NCI-H524 (cell line): ENCODE results near the gene CACNA2D3.

Experiments
- DNase-seq, 2 experiments: peaks; one replicate each; lab custom pipeline; 2025; lab: John Stamatoyannopoulos, UW

The CACNA2D3 gene

GRCh38 chr3:54341811-54342210 is 219.5 kb downstream of the CACNA2D3 start:
- DNase-seq = no peak

GRCh38 chr3:54342676-54343075 is 220.3 kb downstream of the CACNA2D3 start:
- DNase-seq = no peak

DNA sequence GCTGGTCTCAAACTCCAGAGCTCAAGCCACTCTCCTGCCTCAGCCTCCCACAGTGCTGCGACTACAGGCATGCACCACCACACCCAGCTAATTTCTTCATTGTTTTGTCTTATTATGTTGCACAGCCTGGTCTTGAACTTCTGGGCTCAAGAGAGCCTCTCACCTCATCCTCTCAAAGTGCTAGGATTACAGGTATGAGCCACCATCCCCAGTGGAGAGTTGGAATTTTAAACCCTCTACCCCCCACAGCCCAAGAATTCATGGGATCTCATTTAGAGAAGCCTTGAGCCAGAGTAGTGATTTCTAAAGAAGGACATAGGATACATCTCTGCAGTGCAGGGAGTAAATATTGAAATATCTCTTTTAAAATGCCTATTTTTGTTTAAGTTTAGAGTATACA is 221.1 kb downstream of the CACNA2D3 start:
- DNase-seq = no peak

- DNase-seq = no peak
Measured at GRCh38 chr3:54344601-54345231, 222.4 kb downstream of the CACNA2D3 start.

- DNase-seq = no peak
Measured at GRCh38 chr3:54345847-54346375, 223.6 kb downstream of the CACNA2D3 start.

GRCh38 chr3:54347060-54347459 is 224.7 kb downstream of the CACNA2D3 start:
- DNase-seq = peak; percentile 68 to 85

DNA sequence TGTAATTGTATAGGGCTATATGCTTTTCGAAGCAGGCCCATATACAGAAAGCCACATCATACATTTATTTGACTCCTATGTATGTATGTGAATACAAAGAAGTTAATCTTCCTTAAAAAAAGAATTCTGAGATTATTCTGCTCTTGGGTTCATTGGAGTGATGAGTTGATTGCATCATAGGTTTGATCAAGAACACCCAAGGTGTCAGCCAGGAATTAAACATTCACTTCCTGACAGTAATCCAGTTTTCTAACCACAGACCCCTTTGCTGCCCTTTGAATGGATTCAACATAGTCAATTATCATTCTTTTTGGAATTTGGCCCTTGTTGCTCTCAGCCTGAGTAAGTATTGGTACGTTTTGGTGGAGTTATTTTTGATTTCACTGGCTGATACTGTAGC is 225.6 kb downstream of the CACNA2D3 start:
- no peak for DNase-seq

DNA sequence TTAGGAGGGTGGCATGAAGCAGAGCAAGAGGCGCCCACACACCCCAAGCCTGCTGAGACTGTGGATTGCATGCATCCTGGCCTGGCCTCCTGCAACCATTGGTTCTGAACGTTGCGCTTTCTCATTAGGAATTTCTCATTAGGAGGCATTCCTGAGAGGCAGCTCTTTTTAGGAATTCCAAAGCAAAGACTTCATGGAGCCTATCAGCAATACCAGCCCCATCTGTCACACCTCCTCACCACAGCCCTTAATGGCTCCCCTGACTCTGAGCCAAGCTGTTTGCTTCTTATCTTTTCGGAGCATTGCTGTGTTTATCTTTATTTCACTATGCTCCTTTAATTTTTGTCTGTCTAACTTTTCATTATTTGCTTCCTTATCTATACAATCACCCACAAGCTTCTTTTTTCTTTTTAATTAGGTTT is 226.9 kb downstream of the CACNA2D3 start:
- peak; percentile 79 to 81 for DNase-seq

DNA sequence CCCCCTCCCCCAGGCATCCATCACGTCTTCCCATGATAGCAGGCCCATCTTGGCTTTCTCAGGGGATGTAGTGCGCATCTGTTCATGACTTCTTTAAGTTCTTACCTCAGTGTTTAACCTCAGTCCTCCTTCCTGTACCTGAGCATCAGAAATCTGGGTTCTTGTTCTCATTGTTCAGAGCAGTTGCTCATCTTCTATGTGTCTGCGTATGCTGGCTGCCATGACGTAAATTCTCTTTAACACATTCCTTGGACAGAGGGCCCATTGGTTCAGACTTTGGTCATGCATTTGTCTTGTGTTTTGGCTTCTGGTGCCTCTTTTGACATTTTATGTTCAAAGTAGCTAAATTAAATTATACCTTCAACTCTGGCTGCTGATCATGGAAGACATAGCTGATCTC is 227.3 kb downstream of the CACNA2D3 start:
- DNase-seq = peak; percentile 68 to 81

GRCh38 chr3:54353546-54353945 is 231.2 kb downstream of the CACNA2D3 start:
- DNase-seq = no peak

DNA sequence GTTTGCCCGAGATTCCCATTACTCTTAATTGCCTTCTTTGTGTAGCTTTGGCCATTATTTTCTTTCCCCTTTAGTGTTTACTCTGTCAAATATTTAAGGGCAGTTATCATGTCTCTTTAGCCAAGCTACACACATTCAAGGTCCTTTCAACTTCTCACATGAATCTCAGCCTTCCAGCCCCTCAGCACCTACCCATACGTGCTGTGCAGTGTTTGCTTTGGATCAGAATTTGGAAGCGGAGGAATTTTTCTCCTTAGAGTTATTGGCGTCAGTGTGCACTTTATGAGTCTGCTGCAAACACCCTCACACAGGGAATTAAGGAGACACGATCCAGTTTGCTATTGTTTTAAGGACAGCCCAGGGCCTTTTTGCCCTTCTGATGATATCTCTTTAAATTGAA is 231.6 kb downstream of the CACNA2D3 start:
- DNase-seq = no peak

- DNase-seq = no peak
Measured at GRCh38 chr3:54355800-54356199, 233.4 kb downstream of the CACNA2D3 start.

DNA sequence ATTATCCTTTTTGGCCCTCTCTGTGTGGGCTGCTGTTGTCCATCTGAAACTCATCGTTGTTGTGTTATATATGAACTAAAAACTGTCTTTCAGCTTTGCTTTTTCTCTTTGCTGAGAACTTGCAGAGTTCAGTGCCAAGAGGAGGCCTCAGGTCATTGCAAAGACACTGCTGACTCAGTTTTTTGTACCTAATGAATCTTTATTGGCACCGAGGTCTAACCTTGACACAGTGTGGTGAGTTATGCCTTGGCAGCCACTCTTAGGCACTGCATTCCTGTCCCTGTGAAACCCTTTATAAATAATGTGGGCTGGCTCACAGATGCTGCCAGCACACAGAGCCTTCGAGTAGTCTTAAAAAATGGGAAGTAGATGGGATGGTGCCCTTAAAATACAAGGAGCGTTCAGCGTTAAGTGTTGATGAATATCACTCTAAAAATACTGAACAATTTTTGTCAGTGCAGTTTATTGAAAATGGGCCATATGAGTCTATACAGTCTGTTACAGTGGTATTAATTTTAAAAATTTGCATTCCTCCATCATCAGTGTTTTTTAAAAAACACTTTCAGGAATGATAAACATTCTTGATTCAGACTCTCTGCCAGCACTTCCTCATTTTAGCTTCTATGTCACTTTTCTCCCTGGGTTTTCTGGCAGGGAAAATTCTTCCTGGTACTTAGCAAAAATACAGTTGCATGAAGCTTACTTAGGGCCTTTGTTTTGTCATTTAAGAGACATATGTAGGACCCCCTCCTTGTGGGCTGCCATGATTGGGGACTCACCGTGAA is 234.1 kb downstream of the CACNA2D3 start:
- DNase-seq = no peak

GRCh38 chr3:54357301-54357700 is 234.9 kb downstream of the CACNA2D3 start:
- no peak for DNase-seq

DNA sequence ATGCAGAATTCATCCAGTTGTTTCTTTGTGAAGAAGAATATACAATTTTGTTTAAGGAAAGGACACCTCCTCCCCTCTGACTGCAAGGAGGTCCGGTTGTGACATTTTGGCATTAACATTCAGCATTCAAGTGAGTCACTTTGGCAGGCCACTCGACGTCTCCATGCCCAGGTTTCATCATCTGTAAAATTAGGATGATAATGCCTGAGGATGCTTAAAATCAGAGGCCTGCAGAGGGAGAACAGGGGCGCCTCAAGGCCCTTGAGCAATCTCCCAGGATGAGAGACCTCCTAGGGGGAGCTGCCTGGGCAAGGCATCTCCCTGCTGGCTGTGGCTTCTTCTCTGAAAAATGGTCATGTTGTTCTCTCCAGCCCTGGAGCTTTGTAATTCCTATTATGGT is 236.0 kb downstream of the CACNA2D3 start:
- no peak for DNase-seq

- DNase-seq = no peak
Measured at GRCh38 chr3:54358969-54359694, 236.8 kb downstream of the CACNA2D3 start.

DNA sequence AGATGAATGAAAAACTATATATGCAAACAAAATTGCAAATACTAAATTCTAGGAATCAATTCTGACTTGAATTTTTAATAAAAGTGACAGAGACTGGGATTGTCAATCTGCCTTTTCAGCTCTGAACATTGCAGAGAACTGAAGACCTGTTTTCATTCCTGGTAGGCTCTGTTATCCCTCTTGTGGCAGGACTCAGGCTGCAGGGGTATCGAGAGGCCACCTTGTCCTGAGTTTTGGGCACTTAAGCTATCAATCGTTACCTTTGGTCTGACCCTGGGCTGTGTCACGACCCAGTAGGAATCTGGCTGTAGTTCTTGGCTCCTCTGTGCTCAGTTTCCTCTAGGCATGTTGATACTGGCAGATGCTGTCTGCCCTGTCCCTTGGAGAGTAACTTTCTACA is 238.0 kb downstream of the CACNA2D3 start:
- no peak for DNase-seq

GRCh38 chr3:54361746-54362283 is 239.5 kb downstream of the CACNA2D3 start:
- DNase-seq = no peak

DNA sequence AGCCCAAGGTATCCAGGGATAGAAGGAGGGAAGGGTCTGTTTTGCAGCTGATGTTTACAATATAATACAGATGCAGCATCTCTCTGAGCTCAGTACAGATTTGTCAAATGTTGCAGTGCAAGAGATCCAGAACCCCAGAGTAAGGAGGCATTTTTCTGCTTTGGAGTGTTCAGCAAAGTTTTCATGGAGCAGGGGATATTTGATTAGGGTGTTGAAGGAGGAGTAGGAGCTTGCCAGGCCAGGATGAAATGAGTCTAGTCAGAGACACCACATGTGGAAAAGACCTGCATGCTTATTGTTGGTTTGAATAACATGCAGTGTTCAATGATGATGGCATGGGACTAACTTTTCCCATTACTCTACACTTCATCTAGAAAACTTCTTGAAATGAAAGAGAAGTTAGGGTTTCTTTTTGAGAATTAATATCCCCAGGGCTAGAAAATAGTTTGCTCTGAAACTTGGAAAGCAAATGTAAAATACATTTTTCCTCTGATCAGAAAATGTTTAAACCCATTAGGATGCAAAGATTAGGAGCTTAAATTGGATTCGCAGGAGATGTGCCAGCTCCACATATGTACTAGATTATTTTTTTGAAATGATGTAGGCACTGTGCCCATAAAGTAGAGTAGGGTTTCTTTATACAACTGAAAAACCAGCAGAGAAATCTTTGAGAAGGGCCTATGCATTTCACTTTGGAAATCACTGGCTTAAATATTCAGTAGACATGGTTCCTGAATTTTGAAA is 243.8 kb downstream of the CACNA2D3 start:
- no peak for DNase-seq

DNA sequence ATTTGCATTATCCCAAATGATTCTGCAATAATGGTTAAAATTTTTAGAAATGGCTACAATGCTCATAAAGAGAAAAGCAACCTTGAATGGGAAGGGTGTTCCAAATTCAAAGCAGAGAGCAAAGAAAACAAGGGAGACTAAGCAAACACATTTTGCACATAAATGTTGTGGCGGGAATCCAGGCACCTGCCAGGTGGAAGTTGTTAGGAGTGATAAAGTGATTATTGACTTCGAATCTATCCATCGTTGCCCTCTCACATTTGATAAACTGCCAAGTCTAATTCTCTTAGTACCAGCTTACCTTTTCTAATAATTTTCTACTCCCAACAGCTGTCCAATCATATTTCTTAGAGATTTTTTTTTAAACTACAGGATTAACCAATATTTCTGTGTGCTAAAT is 244.5 kb downstream of the CACNA2D3 start:
- no peak for DNase-seq

DNA sequence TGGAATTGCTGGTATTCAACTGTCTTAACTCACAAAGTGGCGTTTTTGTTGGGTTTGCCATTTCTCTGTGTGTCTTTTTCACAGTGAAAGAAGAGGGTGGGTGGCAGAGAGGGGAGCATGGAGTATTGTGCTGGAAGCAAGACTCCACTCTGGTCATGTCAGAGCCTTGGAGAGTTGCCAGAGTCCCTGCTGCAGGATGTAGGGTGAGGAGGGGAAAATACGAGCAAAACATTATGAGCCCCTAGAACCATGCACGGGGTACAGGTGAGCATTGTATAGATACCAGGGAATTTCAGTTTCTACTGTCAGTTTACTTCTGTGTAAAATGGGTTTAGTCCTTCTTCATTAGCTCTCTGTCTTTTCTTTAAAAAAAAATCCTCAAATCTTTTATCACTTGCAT is 249.9 kb downstream of the CACNA2D3 start:
- no peak for DNase-seq
